Adrenal gland (tissue), 12 donors: ENCODE data around the gene KICS2. TPM values are rescaled to one million over a fixed set of nuclear protein-coding genes. Genes with fewer than 3 reads are reported as not detected.
A peak's percentile ranks its signal among the peaks of the same experiment; 100 is the strongest.

Source experiments
- DNase-seq, 7 donors: peaks; one replicate each; pipeline ENCODE4 v3.0.0-alpha.2; 2019 to 2020
- H3K27ac ChIP-seq, 5 donors: fragments of 200-600 bp; sonication (generic) in 4 of 5; 1 replicate in 3 of 5; 2 replicates in 2 of 5; pipeline versions ENCODE4 v1.5.1 to v1.8.0; 2016 to 2020; ENCODE audit warnings: mild to moderate bottlenecking in 1 of 5
- H3K27me3 ChIP-seq: fragments of 200-600 bp; 2 replicates; pipeline ENCODE4 v1.8.0; 2021
- H3K36me3 ChIP-seq, 2 donors: fragments of 200-600 bp; replicated peaks in 1 of 2; 1 replicate in 1 of 2; 2 replicates in 1 of 2; pipeline versions ENCODE4 v1.5.1 to v1.8.0; 2018 to 2022
- H3K4me1 ChIP-seq, 2 donors: fragments of 200-600 bp; replicated peaks in 1 of 2; 1 replicate in 1 of 2; 2 replicates in 1 of 2; pipeline versions ENCODE4 v1.5.1 to v1.8.0; 2018 to 2021
- H3K4me3 ChIP-seq, 4 donors: fragments of 200-600 bp; sonication (generic) in 3 of 4; one replicate each; pipeline ENCODE4 v1.5.1; 2016 to 2018
- H3K9me3 ChIP-seq, 3 donors: fragments of 200-600 bp; sonication (generic) in 1 of 3; replicated peaks in 1 of 3; 1 replicate in 2 of 3; 2 replicates in 1 of 3; pipeline versions ENCODE4 v1.5.1 to v1.8.0; 2016 to 2021
- CTCF ChIP-seq, 6 experiments: fragments of 450-650 bp in 4 of 6; fragments of 200-600 bp in 2 of 6; sonication (generic) in 1 of 6; IDR thresholded peaks; 1 replicate in 5 of 6; 2 replicates in 1 of 6; pipeline versions ENCODE4 v1.5.1 to v1.8.0; 2016 to 2021; ENCODE audit warnings: antibody characterized with exemption in 6 of 6, mild to moderate bottlenecking in 2 of 6, moderate library complexity in 1 of 6
- POLR2A ChIP-seq, 2 donors: fragments of 450-650 bp; IDR thresholded peaks; one replicate each; pipeline ENCODE4 v1.6.1; 2017; ENCODE audit warnings: antibody characterized with exemption in 2 of 2, mild to moderate bottlenecking in 2 of 2, moderate library complexity in 1 of 2
- WGBS, 4 donors: extraction: QIAGEN DNeasy Blood & Tissue Kit in 2 of 4; methylation state at CpG; one replicate each; pipeline versions ENCODE4 v1.1.5 to v1.1.7; 2013 to 2017; 5-methylcytosine and 5-hydroxymethylcytosine counted together
- intact Hi-C, 2 donors: fragments of 100-400 bp; cut with DNase I; formaldehyde crosslinking; loops; one replicate each; pipeline versions ENCODE4 v1.14.1 to v1.15.0; 2022 to 2023
- polyA plus RNA-seq, 3 donors: library from polyadenylated mRNA; stranded (reverse); fragments of 200-250 nt in 2 of 3; fragments of 350-450 nt in 1 of 3; fragmentation: Illumina TruSeq in 1 of 3; extraction: RNeasy Lipid Tissue Mini Kit (QIAGEN cat#74804) in 1 of 3; gene quantifications; one replicate each; pipeline ENCODE4 v1.2.3, GENCODE V29; 2013 to 2014
- total RNA-seq, 9 donors: library from RNA; depleted of rRNA in 4 of 9; stranded (reverse); fragments of >200 nt in 4 of 9; fragments of 120-200 nt in 1 of 9; fragmentation: NEBNext Ultra II Directional in 1 of 9; extraction: Animal tissue kit (Norgen Biotek cat#: 25700) in 1 of 9; gene quantifications; one replicate each; pipeline versions ENCODE4 v1.1.0 to v1.2.4, GENCODE V29; 2013 to 2023
- donor health status: healthy with polysubstance abuse.
- donor health status: Bipolar disorder and iron deficiency.
- donor health status: DM: yes; HTN: yes; CAD: no.
- donor health status: DM: no; HTN: no; CAD: no.
- donor health status: DM: no; HTN: no; CAD: no.
- donor health status: DM: yes; HTN: yes; CAD: no.

Gene KICS2
- total and polyA plus RNA-seq, 12 donors: 5.0 to 36.4 (median 12.0) TPM

GRCh38 chr12:64187370-64187769 lies 34.7 kb downstream of the KICS2 start:
- 68 to 75% (median 70%) methylated on average over 3 of the region's 3 CpGs for WGBS, 4 donors
- Histone ChIP-seq H3K27ac (no peak overlapping the region), H3K36me3 (no peaks in the 10 kb centered on the region), H3K4me1 (peaks cover 0 to 6% of the 10 kb centered on the region in 2 donors), H3K4me3 (no peak overlapping the region), H3K9me3 (no peaks in the 10 kb centered on the region), H3K27me3 (no peaks in the 10 kb centered on the region)
- no peak for TF ChIP-seq CTCF (IDR thresholded peaks at IDR 0.05)
- DNase-seq: no peak
- intact Hi-C loops: loop anchor here in 1 of 2 donors (10.0 kb wide), 1 partner anchor 47 kb away; no protein-coding TSS in a partner anchor

- intact Hi-C loops: loop anchor here in 1 of 2 donors (10.0 kb wide), 1 partner anchor 48 kb away; no protein-coding TSS in a partner anchor
- Histone ChIP-seq H3K36me3 (no peaks in the 10 kb centered on the region), H3K27me3 (no peaks in the 10 kb centered on the region), H3K27ac (no peak overlapping the region), H3K4me1 (peaks cover 5 to 11% of the 10 kb centered on the region in 2 donors), H3K9me3 (no peaks in the 10 kb centered on the region), H3K4me3 (no peak overlapping the region)
- TF ChIP-seq POLR2A (IDR thresholded peaks at IDR 0.05) (no peak), CTCF (IDR thresholded peaks at IDR 0.05) (no peak)
- 39 to 89% (median 48%) methylated on average over 2 of the region's 2 CpGs for WGBS, 4 donors
- no peak for DNase-seq
Measured at GRCh38 chr12:64186789-64187188, 35.3 kb downstream of the KICS2 start.

- 87 to 100% (median 94%) methylated on average over 1 of the region's 1 CpG for WGBS, 4 donors
- H3K36me3 ChIP-seq: no peaks in the 10 kb centered on the region
- no peaks in the 10 kb centered on the region for H3K9me3 ChIP-seq
- H3K27ac ChIP-seq: no peak overlapping the region
- H3K4me1 ChIP-seq: peaks cover 9 to 24% of the 10 kb centered on the region in 2 donors
- H3K4me3 ChIP-seq: no peak overlapping the region
- DNase-seq: no peak
- no peak for TF ChIP-seq CTCF (IDR thresholded peaks at IDR 0.05)
- no peak for TF ChIP-seq POLR2A (IDR thresholded peaks at IDR 0.05)
- no peaks in the 10 kb centered on the region for H3K27me3 ChIP-seq
- intact Hi-C loops: loop anchor here (5.0 to 10.0 kb wide), 2 partner anchors 51 to 337 kb away; no protein-coding TSS in a partner anchor
Measured at GRCh38 chr12:64184216-64184615, 37.9 kb downstream of the KICS2 start.

GRCh38 chr12:64181430-64182291 lies 40.4 kb downstream of the KICS2 start:
- H3K4me1 ChIP-seq: peaks cover 9 to 24% of the 10 kb centered on the region in 2 donors
- H3K4me3 ChIP-seq: peak overlapping the region in 1 of 4 donors; percentile 10
- 34 to 38% (median 35%) methylated on average over 3 of the region's 3 CpGs for WGBS, 4 donors
- H3K9me3 ChIP-seq: no peaks in the 10 kb centered on the region
- peak overlapping the region; percentile 57 to 83 (median 69) for H3K27ac ChIP-seq
- peak; percentile 59 to 84 (median 71) for DNase-seq
- intact Hi-C loops: loop anchor here (2.0 to 10.0 kb wide), 3 partner anchors 53 to 337 kb away; partner anchors contain the start of gene SRGAP1 (in 1 of the 2)
- no peaks in the 10 kb centered on the region for H3K36me3 ChIP-seq
- peak in 1 of 2 donors; percentile 45 for TF ChIP-seq POLR2A (IDR thresholded peaks at IDR 0.05)
- peak; percentile 43 to 82 (median 66) for TF ChIP-seq CTCF (IDR thresholded peaks at IDR 0.05)
- no peaks in the 10 kb centered on the region for H3K27me3 ChIP-seq
